ENCODE data around the gene SLCO2B1. TPM values are rescaled to one million over a fixed set of nuclear protein-coding genes. Genes with fewer than 3 reads are reported as not detected.

Gene SLCO2B1
- total RNA-seq, 1 experiment from 2014 or later = not detected

DNA sequence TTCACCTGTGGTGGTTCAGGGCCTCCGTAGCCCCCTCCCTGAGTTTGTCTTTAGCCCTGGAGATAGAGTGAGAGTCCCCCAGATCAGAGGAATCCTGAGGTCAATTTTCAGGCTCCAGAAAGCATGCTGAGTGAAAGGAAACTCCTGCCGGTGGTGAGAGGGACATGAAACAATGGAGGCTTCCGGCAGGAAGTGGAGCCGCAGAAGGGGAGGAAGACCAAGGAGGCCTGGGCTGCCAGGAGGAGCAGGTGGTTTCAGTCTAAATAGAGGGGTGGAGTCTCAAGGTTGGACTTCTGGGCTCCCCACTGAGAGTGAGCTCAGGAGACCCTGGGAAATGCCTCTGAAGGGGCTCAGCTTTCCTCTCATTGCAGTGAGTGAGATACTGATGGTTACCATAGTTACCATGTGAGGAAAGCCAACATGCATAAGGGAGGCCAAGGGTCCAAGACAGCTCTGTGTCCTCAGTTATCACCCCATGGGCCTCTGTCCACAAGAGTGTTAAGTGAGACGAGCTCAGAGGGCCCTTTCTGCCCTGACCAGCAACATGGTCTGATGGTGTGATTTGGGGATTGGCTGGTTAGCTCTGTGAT lies 10.7 kb downstream of the SLCO2B1 start:
- DNase-seq (ENCODE audit: low spot score) = no peak

DNA sequence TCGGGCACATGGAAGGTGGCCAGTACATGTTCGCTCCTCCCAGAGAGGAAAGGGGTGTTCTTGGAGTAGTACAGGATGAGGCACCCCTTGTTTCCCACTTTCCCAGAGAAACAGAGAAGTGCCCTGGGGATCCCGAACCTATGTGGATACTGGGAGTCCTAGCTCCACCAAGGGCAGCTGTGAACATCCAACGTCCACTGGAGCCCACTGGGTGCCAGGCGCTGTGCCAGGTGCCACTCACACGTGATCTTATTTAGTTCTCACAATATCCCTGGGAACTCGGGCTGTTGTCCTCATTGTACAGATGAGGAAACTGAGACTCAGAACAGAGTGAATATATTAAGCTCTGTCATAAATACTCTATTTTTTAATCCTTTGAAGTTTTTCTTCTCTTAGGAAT lies 12.0 kb downstream of the SLCO2B1 start:
- no peak for DNase-seq (ENCODE audit: low spot score)

DNA sequence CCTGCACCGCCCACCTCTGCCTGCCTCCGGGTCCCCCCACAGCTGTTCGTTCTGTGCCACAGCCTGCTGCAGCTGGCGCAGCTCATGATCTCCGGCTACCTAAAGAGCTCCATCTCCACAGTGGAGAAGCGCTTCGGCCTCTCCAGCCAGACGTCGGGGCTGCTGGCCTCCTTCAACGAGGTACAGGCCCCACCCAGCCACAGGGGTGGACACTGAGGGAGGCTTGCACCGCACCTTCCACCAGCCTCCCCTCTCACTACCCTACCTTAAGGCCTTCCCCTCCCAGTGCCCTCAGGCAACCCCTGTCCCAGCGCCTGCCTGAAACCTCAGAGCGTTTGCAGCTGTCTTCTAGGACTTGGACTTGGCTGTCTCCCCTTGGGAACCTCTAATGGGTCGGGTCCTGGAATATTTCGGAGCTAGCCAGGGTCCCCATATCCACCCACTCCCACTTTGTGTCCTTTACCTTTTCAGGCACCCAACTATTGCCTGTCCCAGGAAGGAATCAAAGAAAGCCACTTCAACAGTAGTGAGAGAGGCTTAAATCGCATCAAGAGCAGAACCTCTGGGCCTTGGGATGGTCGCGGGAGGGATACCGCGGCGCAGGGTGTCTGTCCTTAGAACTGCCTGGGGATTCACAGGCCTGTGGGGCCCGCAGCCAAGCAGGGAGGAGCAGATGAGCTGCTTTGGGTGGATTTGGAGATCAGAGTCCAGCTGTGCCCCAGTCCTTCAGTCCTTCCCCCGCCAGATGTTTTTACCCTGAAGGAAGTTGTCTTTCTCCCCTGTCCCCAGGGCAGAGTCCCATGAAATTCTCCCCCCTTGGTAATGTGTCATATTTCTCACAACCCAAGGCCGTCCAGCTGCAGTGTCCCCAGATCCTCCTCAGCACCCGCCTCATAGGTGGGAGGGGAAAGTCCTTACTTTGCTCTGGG lies 13.3 kb downstream of the SLCO2B1 start:
- DNase-seq (ENCODE audit: low spot score) = no peak

DNA sequence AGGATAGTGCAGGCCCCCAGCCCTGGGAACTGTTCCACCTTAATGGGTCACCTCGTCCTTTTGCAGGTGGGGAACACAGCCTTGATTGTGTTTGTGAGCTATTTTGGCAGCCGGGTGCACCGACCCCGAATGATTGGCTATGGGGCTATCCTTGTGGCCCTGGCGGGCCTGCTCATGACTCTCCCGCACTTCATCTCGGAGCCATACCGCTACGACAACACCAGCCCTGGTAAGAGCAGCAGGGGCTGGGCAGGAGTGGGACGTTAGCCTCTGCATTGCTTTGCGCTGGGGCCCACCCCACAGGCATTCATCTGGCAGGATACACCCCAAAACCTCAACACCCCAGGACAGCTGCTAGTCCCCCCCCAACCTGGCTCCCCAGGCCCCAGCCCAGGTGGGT lies 14.8 kb downstream of the SLCO2B1 start:
- DNase-seq (ENCODE audit: low spot score) = no peak

DNA sequence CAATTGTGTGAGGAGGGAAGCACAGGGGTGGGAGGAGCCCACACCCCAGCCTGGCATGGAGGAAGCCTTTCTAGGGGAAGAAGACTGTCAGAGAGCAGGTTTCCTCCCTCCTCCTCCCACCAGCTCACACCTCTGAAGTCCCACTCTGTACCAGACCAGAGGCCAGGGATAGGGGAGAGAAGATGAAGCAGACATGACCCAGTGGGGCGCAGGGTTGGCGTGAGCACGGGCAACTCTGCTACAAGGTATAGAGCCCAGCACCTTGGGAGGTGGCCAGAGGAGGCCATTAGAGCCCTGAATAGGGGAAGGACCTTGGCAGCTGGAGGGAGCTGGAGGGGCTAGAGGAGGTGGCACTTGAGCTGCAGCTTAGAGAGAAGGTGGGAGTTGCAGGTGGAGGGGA lies 15.9 kb downstream of the SLCO2B1 start:
- no peak for DNase-seq (ENCODE audit: low spot score)

DNA sequence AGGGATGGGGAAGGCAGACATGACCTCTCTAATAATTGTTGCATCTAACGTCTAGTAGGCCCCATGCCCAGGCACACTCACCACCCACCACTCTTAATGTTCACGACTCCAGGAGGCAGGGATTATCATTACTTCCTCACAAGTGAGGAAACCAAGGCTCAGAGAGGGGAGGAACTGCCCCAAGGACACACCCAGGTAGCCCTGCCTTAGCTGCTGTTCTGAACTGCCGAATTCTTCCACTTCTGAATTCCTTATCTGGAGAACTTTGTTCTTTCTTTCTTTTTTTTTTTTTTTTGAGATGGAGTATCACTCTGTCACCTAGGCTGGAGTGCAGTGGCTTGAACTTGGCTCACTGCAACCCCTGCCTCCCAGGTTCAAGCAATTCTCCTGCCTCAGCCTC lies 16.7 kb downstream of the SLCO2B1 start:
- no peak for DNase-seq (ENCODE audit: low spot score)

DNA sequence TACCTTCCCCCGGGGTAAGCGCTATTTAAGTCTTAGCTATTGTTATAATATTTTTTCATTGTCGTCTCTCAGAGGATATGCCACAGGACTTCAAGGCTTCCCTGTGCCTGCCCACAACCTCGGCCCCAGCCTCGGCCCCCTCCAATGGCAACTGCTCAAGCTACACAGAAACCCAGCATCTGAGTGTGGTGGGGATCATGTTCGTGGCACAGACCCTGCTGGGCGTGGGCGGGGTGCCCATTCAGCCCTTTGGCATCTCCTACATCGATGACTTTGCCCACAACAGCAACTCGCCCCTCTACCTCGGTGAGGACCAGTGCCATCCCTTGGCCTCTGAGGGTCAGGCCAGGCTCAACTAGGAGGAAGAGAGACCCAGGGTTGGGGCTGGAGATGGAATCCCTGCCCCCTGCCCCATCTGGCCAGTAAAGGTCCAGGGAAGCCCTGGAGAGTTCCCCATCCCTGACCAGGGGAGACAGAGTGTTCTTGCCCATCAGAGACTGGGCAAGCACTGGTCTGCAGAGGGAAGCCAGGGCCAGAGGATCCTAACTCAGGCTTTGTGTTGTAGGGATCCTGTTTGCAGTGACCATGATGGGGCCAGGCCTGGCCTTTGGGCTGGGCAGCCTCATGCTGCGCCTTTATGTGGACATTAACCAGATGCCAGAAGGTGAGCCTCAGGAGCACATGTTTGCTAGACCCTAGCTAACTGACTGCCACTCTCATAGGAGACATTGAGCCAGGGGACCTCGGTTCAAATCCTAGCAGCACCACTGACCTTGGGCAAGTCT lies 18.4 kb downstream of the SLCO2B1 start:
- no peak for DNase-seq (ENCODE audit: low spot score)

DNA sequence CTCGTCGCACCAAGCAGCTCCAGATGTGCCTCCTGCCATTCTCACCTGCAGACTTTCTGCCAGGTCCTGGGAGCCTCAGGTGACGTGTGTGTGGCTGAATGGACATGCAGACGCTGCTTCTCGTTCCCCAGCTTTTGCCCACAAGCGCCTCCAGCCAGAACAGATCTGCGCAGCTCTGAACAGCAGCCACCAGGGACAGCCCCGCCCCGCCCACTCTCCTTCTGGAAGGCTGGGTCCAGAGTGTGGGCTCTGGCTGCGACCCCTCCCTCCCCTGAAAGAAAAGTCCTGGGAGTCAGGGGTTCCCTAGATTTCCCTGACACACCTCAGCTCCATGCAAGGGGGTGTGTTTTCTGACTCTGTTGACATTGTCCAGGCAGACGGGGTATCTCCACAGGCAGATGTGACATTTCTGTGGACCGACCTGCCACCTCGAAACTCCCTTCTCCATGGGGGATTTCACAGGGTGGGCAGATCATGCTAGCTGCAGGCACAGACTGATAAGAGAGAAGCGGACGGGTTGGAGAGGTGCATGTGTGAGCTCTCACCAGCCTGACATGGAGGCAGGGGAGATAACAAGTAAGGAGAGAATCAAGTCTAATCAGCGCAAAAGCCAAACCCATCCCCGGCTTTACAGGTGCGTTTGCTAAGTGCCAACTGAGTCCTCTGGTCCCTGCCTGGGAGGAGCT lies 19.8 kb downstream of the SLCO2B1 start:
- no peak for DNase-seq (ENCODE audit: low spot score)

DNA sequence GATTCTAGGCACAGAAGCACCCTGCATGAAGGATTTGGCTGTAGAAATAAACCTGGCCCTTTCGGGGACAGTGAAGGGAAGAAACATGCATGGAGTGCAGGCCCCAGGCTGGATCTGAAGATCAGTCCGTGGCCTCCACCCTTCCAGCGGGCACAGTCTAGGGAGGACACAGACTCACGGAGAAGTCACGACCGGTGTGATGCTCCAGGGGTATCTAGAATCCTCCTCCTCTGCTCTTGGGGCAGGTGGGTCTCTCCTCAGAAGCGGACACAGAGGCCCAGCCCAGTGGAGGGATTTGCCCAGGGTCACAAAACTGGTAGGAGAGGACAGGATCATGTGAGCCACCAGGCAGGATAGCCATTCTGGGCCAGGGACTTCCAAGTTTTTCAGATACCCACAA lies 22.4 kb downstream of the SLCO2B1 start:
- DNase-seq (ENCODE audit: low spot score) = no peak

DNA sequence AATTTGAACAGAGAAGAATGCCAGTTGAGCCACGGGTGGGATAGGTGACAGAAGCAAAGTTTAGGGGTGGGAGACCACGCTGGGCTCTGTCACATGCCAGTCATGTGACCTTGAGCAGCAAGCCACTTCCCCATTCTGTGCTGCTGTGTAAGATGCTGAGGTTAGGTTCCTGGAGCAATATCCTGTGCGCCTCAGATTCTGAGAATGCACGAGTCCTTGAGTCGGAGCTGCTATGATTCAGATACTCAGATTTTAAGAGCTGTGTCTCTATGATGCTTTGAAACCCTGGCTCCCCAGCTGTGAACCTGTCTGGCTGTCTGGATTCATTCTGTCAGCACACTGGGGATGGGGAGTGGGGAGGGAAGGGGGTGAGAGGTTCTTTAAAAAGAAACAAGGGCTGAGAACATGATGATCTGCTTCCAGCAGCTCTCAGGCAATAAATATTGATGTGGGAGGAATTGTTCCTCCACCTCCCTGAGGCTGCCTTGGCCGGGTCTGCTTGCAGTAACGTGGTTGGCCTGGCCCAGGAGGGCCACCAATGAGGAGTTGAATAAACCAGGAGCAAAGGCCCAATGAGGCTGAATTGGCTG lies 24.0 kb downstream of the SLCO2B1 start:
- no peak for DNase-seq (ENCODE audit: low spot score)

DNA sequence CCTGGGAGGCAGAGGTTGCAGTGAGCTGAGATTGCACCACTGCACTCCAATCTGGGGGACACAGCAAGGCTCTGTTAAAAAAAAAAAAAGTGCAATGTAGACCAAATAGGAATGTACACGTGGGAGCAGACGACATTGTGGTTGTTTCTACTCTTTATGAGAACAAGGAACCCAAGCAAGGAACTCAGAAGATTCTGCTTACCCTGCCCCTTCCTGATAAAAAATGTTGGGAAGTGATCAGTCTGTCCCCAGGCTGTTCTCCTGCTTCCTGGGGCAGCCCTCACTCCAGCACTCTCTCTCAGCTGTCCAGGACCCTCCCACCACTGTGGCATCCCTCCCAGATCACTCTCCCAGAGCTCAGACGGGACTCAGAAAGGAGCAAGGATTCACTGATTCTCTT lies 31.8 kb downstream of the SLCO2B1 start:
- DNase-seq (ENCODE audit: low spot score) = no peak

DNA sequence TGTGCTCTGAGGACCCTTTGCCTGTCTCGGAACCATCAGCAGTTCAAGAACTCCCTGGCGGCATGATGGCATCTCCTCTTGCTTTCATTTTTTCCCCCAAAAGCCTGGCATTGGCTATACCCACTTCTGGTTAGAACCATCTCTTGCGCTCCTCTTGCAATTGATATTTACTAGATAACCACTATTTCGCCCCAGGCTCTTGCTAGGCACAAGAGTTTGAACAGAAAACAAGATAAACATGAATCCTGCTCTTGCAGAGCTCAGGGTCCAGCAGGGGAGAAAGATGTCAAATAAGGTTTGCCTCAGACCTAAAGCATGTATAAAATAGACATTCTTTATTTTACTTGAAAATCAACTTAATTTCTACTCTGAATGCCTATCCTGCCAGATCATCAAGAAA lies 33.1 kb downstream of the SLCO2B1 start:
- DNase-seq (ENCODE audit: low spot score) = no peak

DNA sequence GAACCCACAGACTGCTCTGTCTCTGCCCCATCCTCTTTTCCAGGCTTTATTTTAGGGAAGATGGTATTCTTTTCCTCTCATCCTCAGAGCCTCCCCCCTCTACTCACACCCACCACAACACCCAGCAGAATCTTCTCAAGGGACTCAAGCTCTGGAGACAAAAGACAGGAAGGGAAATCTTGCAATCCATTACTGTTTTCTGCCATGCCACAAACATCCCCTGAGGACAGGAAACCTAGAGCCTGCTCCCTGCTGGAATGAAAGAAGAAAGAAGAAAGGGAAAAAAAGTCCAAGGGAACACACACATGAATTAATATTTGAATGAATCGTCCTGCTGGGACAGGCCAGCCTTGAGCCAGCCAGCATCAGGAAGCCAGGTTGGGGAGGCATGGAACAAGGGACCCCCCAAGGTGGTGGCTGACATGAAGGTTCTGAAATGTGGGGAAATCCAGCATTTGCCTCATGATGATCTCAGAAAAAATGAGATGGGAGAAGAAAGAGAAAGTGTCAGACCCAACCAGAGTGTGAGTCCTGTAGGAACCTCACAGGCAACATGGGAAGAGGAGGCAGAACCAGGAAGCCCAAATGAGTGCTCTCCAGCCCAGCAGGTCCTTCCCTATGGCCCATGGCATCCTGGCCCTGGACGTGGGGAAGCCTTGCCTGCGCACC lies 34.0 kb downstream of the SLCO2B1 start:
- no peak for DNase-seq (ENCODE audit: low spot score)

DNA sequence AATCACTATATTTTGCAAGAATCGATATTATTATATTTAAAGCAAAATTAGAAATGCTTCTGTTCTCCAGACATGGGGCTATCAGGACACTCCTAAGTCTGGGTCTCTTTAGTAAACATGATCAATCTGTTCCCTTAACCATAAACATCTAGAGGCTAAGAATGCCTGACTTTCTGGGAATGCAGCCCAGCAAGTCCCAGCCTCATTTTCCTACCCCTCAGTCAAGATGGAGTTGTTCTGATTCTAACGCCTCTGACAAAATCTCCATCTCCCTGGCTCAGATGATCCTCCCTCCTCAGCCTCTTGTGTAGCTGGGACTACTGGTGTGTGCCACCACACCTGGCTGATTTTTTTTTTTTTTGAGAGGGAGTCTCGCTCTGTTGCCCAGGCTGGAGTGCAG lies 35.0 kb downstream of the SLCO2B1 start:
- DNase-seq (ENCODE audit: low spot score) = no peak

DNA sequence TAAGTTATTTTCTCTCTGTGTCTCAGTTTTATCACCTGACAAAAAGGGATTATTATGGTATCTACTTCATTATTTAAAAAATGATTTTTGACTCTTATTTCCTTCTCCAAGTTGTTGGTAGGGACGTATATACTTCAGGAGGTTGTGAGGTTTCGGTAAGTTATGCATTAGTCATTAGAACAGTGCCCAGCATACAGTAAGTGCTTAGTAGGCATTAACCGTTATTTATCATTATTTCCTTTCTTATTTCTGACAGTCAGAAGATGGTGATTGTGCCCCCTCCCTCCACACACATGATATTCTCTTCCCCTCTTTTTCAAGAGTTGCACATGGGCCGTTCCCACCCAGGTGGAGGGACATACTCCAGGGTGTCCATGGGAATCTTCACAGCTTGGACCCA lies 36.1 kb downstream of the SLCO2B1 start:
- DNase-seq (ENCODE audit: low spot score) = no peak

DNA sequence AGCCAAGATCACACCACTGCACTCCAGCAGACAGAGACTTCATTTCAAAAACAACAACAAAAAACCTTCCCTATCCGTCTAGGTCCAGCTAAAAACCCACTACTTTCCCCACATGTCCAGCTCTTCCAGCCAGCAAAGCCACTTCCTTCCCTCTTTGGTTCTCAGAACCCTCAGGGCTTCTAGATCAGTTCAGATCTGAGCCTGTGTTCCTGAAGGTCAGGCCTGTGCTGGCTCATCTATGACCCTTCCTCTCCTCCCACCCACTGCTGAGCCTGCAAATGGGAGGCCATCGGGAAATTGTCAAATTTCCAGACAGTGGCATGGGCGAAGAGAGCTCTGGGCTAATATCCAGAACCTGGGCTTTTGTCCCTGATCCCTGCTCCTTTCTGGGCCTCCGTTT lies 37.8 kb downstream of the SLCO2B1 start:
- DNase-seq (ENCODE audit: low spot score) = no peak

DNA sequence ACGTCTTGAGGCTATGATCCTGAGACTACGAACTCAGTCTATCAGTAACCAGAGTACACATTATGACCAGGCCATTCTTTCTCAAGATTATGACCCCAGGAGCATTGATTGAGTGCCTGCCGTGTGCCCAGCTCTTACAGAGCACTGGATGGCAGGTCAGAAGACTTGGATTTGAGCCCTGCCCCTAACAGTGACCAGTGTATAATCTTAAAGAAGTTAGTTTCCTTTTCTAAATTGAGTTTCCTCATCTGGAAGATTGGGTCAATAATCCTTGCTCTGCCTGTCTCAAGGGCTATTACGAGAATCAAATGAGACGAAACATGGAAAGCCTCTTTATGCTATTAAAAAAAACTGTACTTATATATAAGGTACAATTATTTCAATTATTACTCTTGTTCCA lies 38.2 kb downstream of the SLCO2B1 start:
- no peak for DNase-seq (ENCODE audit: low spot score)

DNA sequence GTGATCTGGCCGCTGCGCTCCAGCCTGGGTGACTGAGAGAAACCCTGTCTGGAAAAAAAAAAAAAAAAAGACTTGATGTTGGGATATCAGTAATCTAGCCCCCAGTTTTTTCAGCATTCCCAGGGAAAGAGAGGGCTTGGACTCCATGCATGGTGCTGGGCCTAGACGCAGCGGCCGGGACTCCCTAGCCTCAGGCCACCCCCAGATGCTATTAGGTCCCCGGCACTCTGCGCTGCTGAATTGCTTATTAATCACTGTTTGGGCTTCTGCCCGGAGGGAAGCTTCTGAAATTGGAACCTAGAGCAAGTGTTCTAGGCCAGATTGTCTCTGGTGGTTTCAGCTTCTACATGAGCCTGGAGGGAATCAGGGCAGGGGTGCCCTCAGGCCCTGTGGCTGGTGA lies 39.0 kb downstream of the SLCO2B1 start:
- DNase-seq (ENCODE audit: low spot score) = no peak

DNA sequence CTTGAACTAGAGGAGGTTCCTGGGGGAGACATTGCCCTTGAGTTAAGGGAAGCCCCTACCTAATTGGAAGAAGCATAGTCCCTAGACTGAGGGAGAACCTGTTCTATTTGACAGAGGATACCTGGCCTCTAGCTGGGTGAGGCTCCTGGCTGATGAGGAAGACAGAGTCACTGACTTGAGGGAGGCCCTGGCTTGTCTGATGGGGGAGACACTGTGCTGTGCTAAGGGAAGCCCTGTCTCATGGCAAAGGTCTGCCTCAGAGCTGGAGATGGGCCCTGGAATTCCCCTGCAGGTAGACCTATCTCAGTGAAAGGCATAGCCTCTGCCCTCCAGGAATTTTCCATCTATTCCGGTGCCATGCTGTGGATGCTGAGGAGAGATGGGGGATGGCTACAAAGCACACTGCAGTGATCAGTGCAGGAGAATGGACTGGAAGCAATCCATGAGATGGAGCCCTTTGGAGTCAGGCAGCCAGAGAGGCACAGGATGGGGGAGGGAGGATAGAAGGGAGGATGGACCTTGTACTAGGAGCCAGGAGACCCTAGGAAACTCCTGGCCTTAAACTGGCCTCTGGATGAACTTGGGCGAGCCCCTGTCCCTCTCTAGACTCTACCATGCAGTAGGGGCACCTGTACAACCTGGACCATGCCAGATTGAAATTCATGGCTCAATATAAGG lies 39.9 kb downstream of the SLCO2B1 start:
- no peak for DNase-seq (ENCODE audit: low spot score)

DNA sequence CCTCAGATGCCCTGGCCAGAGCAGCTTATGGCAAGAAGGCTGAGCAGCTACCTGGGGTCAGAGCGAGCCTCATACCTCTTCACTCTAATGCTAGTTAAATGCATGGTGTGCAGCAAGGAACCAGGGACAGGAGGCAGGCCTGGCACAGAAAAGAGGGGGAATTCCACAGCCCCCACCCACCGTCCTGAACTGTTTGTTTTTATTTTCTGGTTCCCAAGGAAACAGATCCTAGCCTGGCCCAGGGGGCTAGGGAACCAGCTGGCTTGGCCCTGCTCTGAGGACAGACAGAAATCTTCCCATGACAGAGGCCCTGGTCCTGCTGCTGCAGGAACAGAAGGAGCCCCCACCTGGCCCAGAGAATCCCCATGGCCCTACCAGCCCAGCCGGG lies 40.4 kb downstream of the SLCO2B1 start:
- DNase-seq (ENCODE audit: low spot score) = no peak

DNA sequence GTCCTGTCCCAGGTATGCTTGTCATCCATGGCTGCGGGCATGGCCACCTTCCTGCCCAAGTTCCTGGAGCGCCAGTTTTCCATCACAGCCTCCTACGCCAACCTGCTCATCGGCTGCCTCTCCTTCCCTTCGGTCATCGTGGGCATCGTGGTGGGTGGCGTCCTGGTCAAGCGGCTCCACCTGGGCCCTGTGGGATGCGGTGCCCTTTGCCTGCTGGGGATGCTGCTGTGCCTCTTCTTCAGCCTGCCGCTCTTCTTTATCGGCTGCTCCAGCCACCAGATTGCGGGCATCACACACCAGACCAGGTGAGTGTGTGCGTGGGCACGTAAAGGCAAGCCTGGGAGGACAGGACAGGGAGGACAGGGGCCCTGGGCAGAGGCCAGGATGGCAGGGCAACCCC lies 42.4 kb downstream of the SLCO2B1 start:
- no peak for DNase-seq (ENCODE audit: low spot score)
